Activated CD4-positive, alpha-beta T cell treated with anti-CD3 and anti-CD28 coated beads for 24 hours (primary cell): ENCODE data around the gene YLPM1.

ENCODE experiments used
- DNase-seq, 2 donors: peaks; one replicate each; pipeline ENCODE4 v3.0.0-alpha.2; 2020; ENCODE audit warnings: low read depth in 2 of 2

Gene YLPM1

GRCh38 chr14:74840603-74841030 is 77.5 kb downstream of the YLPM1 start:
- no peak for DNase-seq

- no peak for DNase-seq
Observed at GRCh38 chr14:74841230-74842207, 78.4 kb downstream of the YLPM1 start.

- DNase-seq: no peak
Observed at GRCh38 chr14:74843653-74844052, 80.5 kb downstream of the YLPM1 start.

GRCh38 chr14:74846168-74846567 is 83.1 kb downstream of the YLPM1 start:
- DNase-seq: no peak

GRCh38 chr14:74846968-74847665 is 84.0 kb downstream of the YLPM1 start:
- DNase-seq: no peak

GRCh38 chr14:74848768-74849167 is 85.7 kb downstream of the YLPM1 start:
- DNase-seq: no peak

GRCh38 chr14:74852922-74853530 is 89.9 kb downstream of the YLPM1 start:
- no peak for DNase-seq

GRCh38 chr14:74853581-74853980 is 90.5 kb downstream of the YLPM1 start:
- DNase-seq: no peak

- DNase-seq: no peak
Observed at GRCh38 chr14:74855021-74855420, 91.9 kb downstream of the YLPM1 start.

- DNase-seq: no peak
Observed at GRCh38 chr14:74855945-74856344, 92.8 kb downstream of the YLPM1 start.

- no peak for DNase-seq
Observed at GRCh38 chr14:74856366-74856765, 93.2 kb downstream of the YLPM1 start.

- DNase-seq: no peak
Observed at GRCh38 chr14:74858022-74858421, 94.9 kb downstream of the YLPM1 start.

GRCh38 chr14:74859757-74860552 is 96.8 kb downstream of the YLPM1 start:
- no peak for DNase-seq

GRCh38 chr14:74860899-74861733 is 98.0 kb downstream of the YLPM1 start:
- DNase-seq: peak; percentile 94 to 96

- no peak for DNase-seq
Observed at GRCh38 chr14:74861734-74862090, 98.6 kb downstream of the YLPM1 start.

- no peak for DNase-seq
Observed at GRCh38 chr14:74863274-74863673, 100.2 kb downstream of the YLPM1 start.

- no peak for DNase-seq
Observed at GRCh38 chr14:74864198-74864597, 101.1 kb downstream of the YLPM1 start.

GRCh38 chr14:74865156-74865555 is 102.0 kb downstream of the YLPM1 start:
- no peak for DNase-seq

GRCh38 chr14:74866708-74867389 is 103.7 kb downstream of the YLPM1 start:
- no peak for DNase-seq

GRCh38 chr14:74867673-74868072 is 104.6 kb downstream of the YLPM1 start:
- peak in 1 of 2 donors; percentile 17 for DNase-seq
